ENCODE measurements around the gene MDFI. TPM values are rescaled to one million over a fixed set of nuclear protein-coding genes. Genes with fewer than 3 reads are reported as not detected.
"Not testable (repeated sequence)": the region's sequence is repeated elsewhere in the genome, so short reads cannot be mapped to it uniquely, and the experiment has no call there.

The MDFI gene
- total RNA-seq, 1 experiment from 2014 or later = not detected

GRCh38 chr6:41615311-41615710 is 23.0 kb upstream of the MDFI start:
- TF ChIP-seq, protein P1, sequence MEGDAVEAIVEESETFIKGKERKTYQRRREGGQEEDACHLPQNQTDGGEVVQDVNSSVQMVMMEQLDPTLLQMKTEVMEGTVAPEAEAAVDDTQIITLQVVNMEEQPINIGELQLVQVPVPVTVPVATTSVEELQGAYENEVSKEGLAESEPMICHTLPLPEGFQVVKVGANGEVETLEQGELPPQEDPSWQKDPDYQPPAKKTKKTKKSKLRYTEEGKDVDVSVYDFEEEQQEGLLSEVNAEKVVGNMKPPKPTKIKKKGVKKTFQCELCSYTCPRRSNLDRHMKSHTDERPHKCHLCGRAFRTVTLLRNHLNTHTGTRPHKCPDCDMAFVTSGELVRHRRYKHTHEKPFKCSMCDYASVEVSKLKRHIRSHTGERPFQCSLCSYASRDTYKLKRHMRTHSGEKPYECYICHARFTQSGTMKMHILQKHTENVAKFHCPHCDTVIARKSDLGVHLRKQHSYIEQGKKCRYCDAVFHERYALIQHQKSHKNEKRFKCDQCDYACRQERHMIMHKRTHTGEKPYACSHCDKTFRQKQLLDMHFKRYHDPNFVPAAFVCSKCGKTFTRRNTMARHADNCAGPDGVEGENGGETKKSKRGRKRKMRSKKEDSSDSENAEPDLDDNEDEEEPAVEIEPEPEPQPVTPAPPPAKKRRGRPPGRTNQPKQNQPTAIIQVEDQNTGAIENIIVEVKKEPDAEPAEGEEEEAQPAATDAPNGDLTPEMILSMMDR (IDR thresholded peaks at IDR 0.05; ENCODE audit: insufficient read depth in 1 of 2, low read depth in 1 of 2, low read length in 1 of 2, severe bottlenecking in 1 of 2, unreplicated experiment in 1 of 2) = no peak
- POLR2A ChIA-PET = no interaction called here
- Mint-ChIP-seq H3K36me3 (ENCODE audit: insufficient read depth, unreplicated experiment) (peaks cover 5% of the 10 kb centered on the region), H3K9me3 (ENCODE audit: unreplicated experiment) (peaks cover 35% of the 10 kb centered on the region), H3K4me3 (ENCODE audit: unreplicated experiment) (no peak overlapping the region), H3K27me3 (ENCODE audit: insufficient read depth, unreplicated experiment) (no peaks in the 10 kb centered on the region), H3K27ac (ENCODE audit: unreplicated experiment) (no peak overlapping the region), H3K4me1 (ENCODE audit: low read depth, unreplicated experiment) (peaks cover 14% of the 10 kb centered on the region)
- CTCF ChIA-PET = interaction anchor here (0.8 kb wide), 1 partner anchor 13 kb away, joined by 3 read pairs; no protein-coding TSS in a partner anchor
- Histone ChIP-seq H3K36me3 (ENCODE audit: control insufficient read depth, insufficient read depth, low read length) (no peaks in the 10 kb centered on the region), H3K27me3 (replicated peaks; ENCODE audit: control insufficient read depth, insufficient read depth, low read length) (no peaks in the 10 kb centered on the region), H3K4me1 (no peaks in the 10 kb centered on the region), H3K4me3 (ENCODE audit: low read depth, low read length) (no peak overlapping the region), H3K9me3 (peaks cover 8% of the 10 kb centered on the region)
- intact Hi-C loops (cut with micrococcal nuclease; ENCODE audit: unreplicated experiment) = no loop called here
- no TSS peak for BruUV-seq (replicated peaks)
- DNase-seq = no peak

DNA sequence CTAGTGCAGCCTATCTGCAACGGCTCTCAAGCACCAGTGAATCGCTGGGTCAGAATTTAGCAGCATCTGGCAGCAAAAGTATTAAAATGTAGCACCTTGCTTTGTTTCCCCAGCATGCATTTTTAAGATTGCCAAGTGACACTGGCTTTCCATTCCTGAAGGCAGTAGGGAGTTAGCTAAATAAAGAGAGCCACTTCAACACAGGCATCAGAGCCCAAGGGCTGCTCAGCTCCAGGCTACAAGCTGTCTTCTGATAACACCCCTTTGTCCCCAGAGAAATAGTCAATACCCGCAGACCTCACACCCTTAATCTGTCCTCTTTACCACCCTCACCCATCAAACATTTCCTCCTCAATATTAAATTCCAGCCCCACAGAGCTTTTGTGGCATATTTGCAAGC is 19.7 kb upstream of the MDFI start:
- no peaks in the 10 kb centered on the region for H3K27me3 Mint-ChIP-seq (ENCODE audit: insufficient read depth, unreplicated experiment)
- ChIA-PET CTCF (interaction anchor here (0.6 kb wide), 1 partner anchor 431 kb away, joined by 3 read pairs; no protein-coding TSS in a partner anchor), POLR2A (no interaction called here)
- intact Hi-C loops (cut with micrococcal nuclease; ENCODE audit: unreplicated experiment) = no loop called here
- peaks cover 3% of the 10 kb centered on the region for H3K36me3 Mint-ChIP-seq (ENCODE audit: insufficient read depth, unreplicated experiment)
- H3K4me1 Mint-ChIP-seq (ENCODE audit: low read depth, unreplicated experiment) = peaks cover 23% of the 10 kb centered on the region
- Histone ChIP-seq H3K4me1 (peaks cover 17% of the 10 kb centered on the region), H3K27me3 (replicated peaks; ENCODE audit: control insufficient read depth, insufficient read depth, low read length) (no peaks in the 10 kb centered on the region), H3K9me3 (peaks cover 13% of the 10 kb centered on the region), H3K36me3 (ENCODE audit: control insufficient read depth, insufficient read depth, low read length) (no peaks in the 10 kb centered on the region), H3K4me3 (ENCODE audit: low read depth, low read length) (no peak overlapping the region)
- BruUV-seq (replicated peaks) = no TSS peak
- no peak overlapping the region for H3K4me3 Mint-ChIP-seq (ENCODE audit: unreplicated experiment)
- TF ChIP-seq, protein P1 (IDR thresholded peaks at IDR 0.05; ENCODE audit: insufficient read depth in 1 of 2, low read depth in 1 of 2, low read length in 1 of 2, severe bottlenecking in 1 of 2, unreplicated experiment in 1 of 2) = no peak
- no peak for DNase-seq
- H3K27ac Mint-ChIP-seq (ENCODE audit: unreplicated experiment) = peak overlapping the region; percentile 33
- H3K9me3 Mint-ChIP-seq (ENCODE audit: unreplicated experiment) = peaks cover 18% of the 10 kb centered on the region

DNA sequence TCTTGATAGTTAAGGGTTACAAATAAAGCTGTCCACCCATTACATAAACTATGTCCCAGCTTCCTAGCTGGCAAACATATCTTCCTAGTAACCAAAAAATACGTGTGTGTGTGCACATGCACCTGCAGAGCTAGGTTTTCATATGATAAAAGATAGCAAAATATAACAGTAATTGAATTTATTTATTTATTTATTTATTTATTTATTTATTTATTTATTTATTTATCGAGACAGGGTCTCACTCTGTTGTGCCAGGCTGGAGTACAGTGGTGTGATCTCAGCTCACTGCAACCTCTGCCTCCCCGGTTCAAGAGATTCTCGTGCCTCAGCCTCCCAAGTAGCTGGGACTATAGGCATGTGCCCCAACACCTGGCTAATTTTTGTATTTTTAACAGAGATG is 19.1 kb upstream of the MDFI start:
- H3K4me3 Mint-ChIP-seq (ENCODE audit: unreplicated experiment); H3K27me3 ChIP-seq (replicated peaks; ENCODE audit: control insufficient read depth, insufficient read depth, low read length); BruUV-seq (replicated peaks); CTCF ChIA-PET; intact Hi-C loops (cut with micrococcal nuclease; ENCODE audit: unreplicated experiment); H3K27me3 Mint-ChIP-seq (ENCODE audit: insufficient read depth, unreplicated experiment); DNase-seq; H3K4me3 ChIP-seq (ENCODE audit: low read depth, low read length); H3K36me3 ChIP-seq (ENCODE audit: control insufficient read depth, insufficient read depth, low read length); POLR2A ChIA-PET; H3K36me3 Mint-ChIP-seq (ENCODE audit: insufficient read depth, unreplicated experiment): not testable (repeated sequence)
- peaks cover 25% of the 10 kb centered on the region for H3K4me1 Mint-ChIP-seq (ENCODE audit: low read depth, unreplicated experiment)
- H3K9me3 ChIP-seq = peaks cover 13% of the 10 kb centered on the region
- H3K27ac Mint-ChIP-seq (ENCODE audit: unreplicated experiment) = peak overlapping the region; percentile 33
- peaks cover 12% of the 10 kb centered on the region for H3K9me3 Mint-ChIP-seq (ENCODE audit: unreplicated experiment)
- H3K4me1 ChIP-seq = peaks cover 17% of the 10 kb centered on the region

GRCh38 chr6:41621367-41621766 is 16.9 kb upstream of the MDFI start:
- no peaks in the 10 kb centered on the region for H3K27me3 ChIP-seq (replicated peaks; ENCODE audit: control insufficient read depth, insufficient read depth, low read length)
- no TSS peak for BruUV-seq (replicated peaks)
- peak overlapping the region; percentile 37 for H3K27ac Mint-ChIP-seq (ENCODE audit: unreplicated experiment)
- no peak overlapping the region for H3K4me3 ChIP-seq (ENCODE audit: low read depth, low read length)
- peaks cover 25% of the 10 kb centered on the region for H3K4me1 Mint-ChIP-seq (ENCODE audit: low read depth, unreplicated experiment)
- H3K9me3 ChIP-seq = peaks cover 13% of the 10 kb centered on the region
- H3K9me3 Mint-ChIP-seq (ENCODE audit: unreplicated experiment) = peaks cover 10% of the 10 kb centered on the region
- H3K36me3 Mint-ChIP-seq (ENCODE audit: insufficient read depth, unreplicated experiment) = no peaks in the 10 kb centered on the region
- no peak for DNase-seq
- H3K4me3 Mint-ChIP-seq (ENCODE audit: unreplicated experiment) = no peak overlapping the region
- no peaks in the 10 kb centered on the region for H3K27me3 Mint-ChIP-seq (ENCODE audit: insufficient read depth, unreplicated experiment)
- ChIA-PET POLR2A (no interaction called here), CTCF (no interaction called here)
- intact Hi-C loops (cut with micrococcal nuclease; ENCODE audit: unreplicated experiment) = no loop called here
- no peaks in the 10 kb centered on the region for H3K36me3 ChIP-seq (ENCODE audit: control insufficient read depth, insufficient read depth, low read length)
- TF ChIP-seq, protein P1 (IDR thresholded peaks at IDR 0.05; ENCODE audit: insufficient read depth in 1 of 2, low read depth in 1 of 2, low read length in 1 of 2, severe bottlenecking in 1 of 2, unreplicated experiment in 1 of 2) = no peak
- peaks cover 17% of the 10 kb centered on the region for H3K4me1 ChIP-seq
